AG10803 (cell line): ENCODE results near the gene RPL27A.

Experiments
- DNase-seq: peaks from one replicate; pipeline ENCODE4 v3.0.0; 2010; ENCODE audit warnings: low read depth
- H3K4me3 ChIP-seq: 2 replicates; pipeline ENCODE4 v1.5.1; 2011; ENCODE audit warnings: mild to moderate bottlenecking, low read length, control low read depth
- TF ChIP-seq, protein P1 (sequence below): conservative IDR thresholded peaks from 2 replicates; pipeline ENCODE4 v1.5.1; 2011; ENCODE audit warnings: mild to moderate bottlenecking, low read length, control low read depth, inconsistent platforms

The RPL27A gene

DNA sequence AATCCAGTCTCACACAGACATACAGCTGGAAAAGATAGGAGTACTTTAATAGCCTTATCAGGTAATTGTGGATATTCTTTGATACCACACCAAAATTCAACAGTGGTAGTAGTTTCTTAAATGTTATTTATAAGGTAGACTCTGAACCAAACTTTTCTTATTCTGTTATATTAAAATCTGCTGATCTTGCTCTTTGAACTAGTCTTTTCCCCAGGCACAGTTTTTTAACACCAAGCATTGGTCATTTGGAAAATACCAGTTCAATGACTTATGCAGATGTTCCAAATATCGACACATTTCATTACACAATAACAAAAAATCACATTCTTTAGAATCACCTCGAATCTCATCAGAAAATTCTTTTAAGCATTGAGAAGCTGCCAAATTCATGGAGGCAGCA is 7.7 kb upstream of the RPL27A start:
- DNase-seq, result no peak
- TF ChIP-seq, protein P1, sequence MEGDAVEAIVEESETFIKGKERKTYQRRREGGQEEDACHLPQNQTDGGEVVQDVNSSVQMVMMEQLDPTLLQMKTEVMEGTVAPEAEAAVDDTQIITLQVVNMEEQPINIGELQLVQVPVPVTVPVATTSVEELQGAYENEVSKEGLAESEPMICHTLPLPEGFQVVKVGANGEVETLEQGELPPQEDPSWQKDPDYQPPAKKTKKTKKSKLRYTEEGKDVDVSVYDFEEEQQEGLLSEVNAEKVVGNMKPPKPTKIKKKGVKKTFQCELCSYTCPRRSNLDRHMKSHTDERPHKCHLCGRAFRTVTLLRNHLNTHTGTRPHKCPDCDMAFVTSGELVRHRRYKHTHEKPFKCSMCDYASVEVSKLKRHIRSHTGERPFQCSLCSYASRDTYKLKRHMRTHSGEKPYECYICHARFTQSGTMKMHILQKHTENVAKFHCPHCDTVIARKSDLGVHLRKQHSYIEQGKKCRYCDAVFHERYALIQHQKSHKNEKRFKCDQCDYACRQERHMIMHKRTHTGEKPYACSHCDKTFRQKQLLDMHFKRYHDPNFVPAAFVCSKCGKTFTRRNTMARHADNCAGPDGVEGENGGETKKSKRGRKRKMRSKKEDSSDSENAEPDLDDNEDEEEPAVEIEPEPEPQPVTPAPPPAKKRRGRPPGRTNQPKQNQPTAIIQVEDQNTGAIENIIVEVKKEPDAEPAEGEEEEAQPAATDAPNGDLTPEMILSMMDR, result no peak
- H3K4me3 ChIP-seq, result no peak overlapping the region

DNA sequence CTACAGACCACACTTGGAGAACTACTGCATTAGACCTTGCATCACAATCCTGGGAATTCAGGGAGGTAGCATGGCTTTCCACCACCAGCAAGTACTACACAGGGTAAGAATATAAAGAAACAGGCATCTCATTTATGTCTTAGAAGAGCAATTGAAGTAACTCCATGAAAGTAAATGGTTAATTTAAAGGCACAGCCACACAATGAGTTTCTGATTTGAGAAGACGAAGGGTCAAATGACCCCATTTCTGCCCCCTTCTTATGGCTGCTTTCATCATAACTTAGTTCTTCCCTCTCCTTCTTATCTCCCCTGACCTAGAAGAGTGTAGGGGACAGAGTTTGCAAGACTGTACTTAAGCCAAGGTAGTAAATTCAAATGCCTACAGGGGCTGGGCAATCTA is 6.1 kb upstream of the RPL27A start:
- DNase-seq, result no peak
- no peak overlapping the region for H3K4me3 ChIP-seq
- TF ChIP-seq, protein P1, result no peak

DNA sequence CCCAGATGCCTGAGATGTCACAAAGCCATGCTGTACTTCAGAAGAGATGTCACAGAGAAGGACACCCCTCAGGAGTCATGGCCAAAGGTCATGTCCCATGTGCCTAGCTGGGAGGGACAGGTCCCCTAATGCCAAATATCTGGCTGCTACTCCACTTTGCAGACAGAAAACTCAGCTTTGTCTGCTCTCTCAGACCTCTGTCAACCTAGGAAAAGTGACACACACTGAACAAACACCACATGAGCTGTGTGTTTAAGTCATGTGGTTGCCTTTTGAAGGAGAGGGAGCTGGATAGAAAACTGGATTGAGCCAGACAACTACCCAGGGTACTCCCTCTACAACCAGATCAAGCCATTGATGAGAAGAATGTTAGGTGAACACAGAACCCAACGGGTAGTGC is 3.6 kb upstream of the RPL27A start:
- no peak overlapping the region for H3K4me3 ChIP-seq
- TF ChIP-seq, protein P1, result no peak
- DNase-seq, result no peak

DNA sequence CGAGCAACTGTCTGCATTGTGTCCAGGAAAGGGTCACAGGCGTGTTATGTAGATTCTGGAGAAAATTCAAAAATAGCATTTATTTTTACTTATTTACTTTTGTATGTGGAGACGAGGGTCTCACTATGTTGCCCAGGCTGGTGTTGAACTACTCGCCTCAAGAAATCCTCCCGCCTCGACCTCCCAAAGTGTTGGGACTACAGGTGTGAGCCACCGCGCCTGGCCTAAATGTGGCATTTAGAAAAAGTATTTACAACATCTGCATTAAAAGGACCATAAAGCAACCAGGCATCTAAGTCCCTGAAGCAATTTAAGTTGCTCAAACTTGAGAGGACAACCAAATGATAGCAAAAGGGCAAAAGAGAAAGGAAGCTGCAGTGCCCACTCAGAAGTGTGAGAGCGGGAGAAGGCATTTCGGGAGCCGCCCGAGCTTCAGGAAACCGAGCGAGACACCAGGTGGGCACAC is 722 bp upstream of the RPL27A start:
- peak overlapping the region; percentile 98 for H3K4me3 ChIP-seq
- TF ChIP-seq, protein P1, result no peak
- DNase-seq, result no peak

DNA sequence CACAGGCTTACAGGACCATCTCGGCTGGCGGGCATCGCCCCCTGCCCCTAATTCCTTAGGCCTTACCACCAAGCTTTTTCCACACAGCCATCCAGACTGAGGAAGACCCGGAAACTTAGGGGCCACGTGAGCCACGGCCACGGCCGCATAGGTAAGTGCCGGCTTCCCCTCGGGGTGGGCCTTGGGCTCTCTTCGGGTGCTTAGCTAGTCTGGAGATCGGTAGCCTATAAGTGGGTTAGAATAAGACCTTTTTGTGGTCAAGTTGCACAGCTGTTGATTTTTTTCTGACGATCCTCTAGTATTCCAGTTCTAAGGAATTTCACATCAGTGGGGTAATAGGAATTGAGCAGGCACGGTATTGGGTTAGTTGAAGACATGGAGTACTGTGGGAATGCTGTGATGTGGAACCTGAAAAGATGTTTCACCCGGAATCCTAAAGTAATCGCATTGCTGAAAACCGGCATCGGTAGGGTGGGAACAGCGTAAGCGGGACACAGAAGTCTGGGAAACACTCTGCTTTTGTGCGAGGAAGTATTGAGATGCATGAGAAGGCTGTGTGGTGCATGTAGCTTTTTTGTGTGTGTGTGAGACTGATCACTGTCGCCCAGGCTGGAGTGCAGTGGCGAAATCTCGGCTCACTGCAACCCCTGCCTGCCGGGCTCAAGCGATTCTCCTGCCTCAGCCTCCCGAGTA is 669 bp downstream of the RPL27A start:
- H3K4me3 ChIP-seq, result peak overlapping the region; percentile 98
- no peak for DNase-seq
- TF ChIP-seq, protein P1, result no peak

DNA sequence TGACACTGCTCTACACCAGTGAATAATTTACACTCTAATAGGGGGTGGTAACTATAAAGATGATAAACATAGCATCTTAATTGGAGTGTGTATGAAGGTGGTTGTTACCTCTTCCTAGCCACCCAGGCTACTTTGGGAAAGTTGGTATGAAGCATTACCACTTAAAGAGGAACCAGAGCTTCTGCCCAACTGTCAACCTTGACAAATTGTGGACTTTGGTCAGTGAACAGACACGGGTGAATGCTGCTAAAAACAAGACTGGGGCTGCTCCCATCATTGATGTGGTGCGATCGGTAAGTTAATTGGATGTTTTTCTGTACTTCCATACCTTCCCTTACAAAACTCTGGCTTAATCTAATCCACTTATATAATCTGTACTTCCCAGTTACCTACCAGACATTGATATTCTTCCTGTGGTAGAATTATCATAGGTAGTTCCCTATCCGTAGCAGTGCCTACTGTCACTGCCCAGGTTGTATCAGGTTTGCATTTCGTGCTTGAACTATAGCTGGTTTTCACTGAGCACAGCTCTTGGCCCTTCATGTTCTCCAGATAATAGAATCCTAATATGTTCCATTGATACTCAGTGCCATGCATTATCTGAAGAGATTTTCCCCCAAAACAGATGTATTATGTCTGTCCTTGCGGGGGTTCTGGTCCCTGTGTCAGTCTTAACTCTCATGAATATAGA is 2.2 kb downstream of the RPL27A start:
- no peak for DNase-seq
- peak overlapping the region; percentile 98 for H3K4me3 ChIP-seq
- TF ChIP-seq, protein P1, result no peak

DNA sequence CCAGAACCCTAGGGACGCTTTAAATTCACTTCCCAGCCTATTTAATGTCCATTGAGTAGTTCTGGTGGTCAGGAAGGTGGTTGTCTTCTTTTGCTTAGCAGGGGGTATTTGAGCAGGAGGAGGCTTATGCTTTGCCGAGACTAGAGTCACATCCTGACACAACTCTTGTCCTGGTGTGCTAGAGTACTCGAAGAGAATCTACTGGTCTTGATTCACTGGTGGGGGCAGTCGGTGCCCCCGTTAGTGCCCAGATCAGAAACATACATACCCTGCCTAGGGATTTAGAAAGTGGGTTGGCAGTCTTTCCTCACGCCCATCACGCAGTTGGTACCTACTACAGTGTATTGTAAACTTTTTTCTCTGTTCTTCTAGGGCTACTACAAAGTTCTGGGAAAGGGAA is 2.7 kb downstream of the RPL27A start:
- no peak for DNase-seq
- TF ChIP-seq, protein P1, result no peak
- no peak overlapping the region for H3K4me3 ChIP-seq
